Measurements from ENCODE around the gene SEMA3A.

The SEMA3A gene

GRCh38 chr7:84149573-84149972 lies 45.0 kb downstream of the SEMA3A start:
- Histone ChIP-seq H3K9ac (ENCODE audit: low read length) (no peak overlapping the region), H3K4me2 (ENCODE audit: low read depth, low read length, poor library complexity, severe bottlenecking) (no peak overlapping the region), H2AFZ (ENCODE audit: low read depth, low read length, severe bottlenecking) (no peak overlapping the region), H3K9me3 (ENCODE audit: insufficient read depth, low read length) (no peaks in the 10 kb centered on the region), H3K27me3 (ENCODE audit: low read length) (no peaks in the 10 kb centered on the region), H3K4me3 (ENCODE audit: insufficient read depth, low read length, poor library complexity, severe bottlenecking) (no peak overlapping the region), H3K27ac (ENCODE audit: low read depth, low read length) (no peak overlapping the region), H3K9me2 (replicated peaks; ENCODE audit: insufficient read depth, low read length) (no peaks in the 10 kb centered on the region), H4K20me1 (ENCODE audit: low read depth, low read length) (no peaks in the 10 kb centered on the region), H3F3A (ENCODE audit: insufficient read depth) (no peaks in the 10 kb centered on the region), H3K79me2 (ENCODE audit: insufficient read depth, low read length) (no peaks in the 10 kb centered on the region), H3K36me3 (ENCODE audit: low read length) (no peaks in the 10 kb centered on the region)
- TF ChIP-seq EZH2phosphoT487 (conservative IDR thresholded peaks at IDR 0.05; ENCODE audit: low read length) = no peak

- Histone ChIP-seq H3K27ac (ENCODE audit: low read depth, low read length) (no peak overlapping the region), H3K9me3 (ENCODE audit: insufficient read depth, low read length) (no peaks in the 10 kb centered on the region), H3K36me3 (ENCODE audit: low read length) (no peaks in the 10 kb centered on the region), H4K20me1 (ENCODE audit: low read depth, low read length) (no peaks in the 10 kb centered on the region), H3K27me3 (ENCODE audit: low read length) (no peaks in the 10 kb centered on the region), H3K79me2 (ENCODE audit: insufficient read depth, low read length) (no peaks in the 10 kb centered on the region), H2AFZ (ENCODE audit: low read depth, low read length, severe bottlenecking) (no peak overlapping the region), H3K4me3 (ENCODE audit: insufficient read depth, low read length, poor library complexity, severe bottlenecking) (no peak overlapping the region), H3K4me2 (ENCODE audit: low read depth, low read length, poor library complexity, severe bottlenecking) (no peak overlapping the region), H3K9ac (ENCODE audit: low read length) (no peak overlapping the region), H3F3A (ENCODE audit: insufficient read depth) (no peaks in the 10 kb centered on the region), H3K9me2 (replicated peaks; ENCODE audit: insufficient read depth, low read length) (no peaks in the 10 kb centered on the region)
- TF ChIP-seq EZH2phosphoT487 (conservative IDR thresholded peaks at IDR 0.05; ENCODE audit: low read length) (no peak), CTCF (IDR thresholded peaks at IDR 0.05; ENCODE audit: insufficient read depth, low read length, poor library complexity, severe bottlenecking) (no peak)
These were observed 48.7 kb downstream of the SEMA3A start for GRCh38 chr7:84145892-84146291.

- Histone ChIP-seq H3K4me2 (ENCODE audit: low read depth, low read length, poor library complexity, severe bottlenecking) (no peak overlapping the region), H3K36me3 (ENCODE audit: low read length) (no peaks in the 10 kb centered on the region), H3K27me3 (ENCODE audit: low read length) (no peaks in the 10 kb centered on the region), H3K9me3 (ENCODE audit: insufficient read depth, low read length) (no peaks in the 10 kb centered on the region), H3K79me2 (ENCODE audit: insufficient read depth, low read length) (no peaks in the 10 kb centered on the region), H4K20me1 (ENCODE audit: low read depth, low read length) (no peaks in the 10 kb centered on the region), H3K9me2 (replicated peaks; ENCODE audit: insufficient read depth, low read length) (no peaks in the 10 kb centered on the region), H3K4me3 (ENCODE audit: insufficient read depth, low read length, poor library complexity, severe bottlenecking) (no peak overlapping the region), H2AFZ (ENCODE audit: low read depth, low read length, severe bottlenecking) (no peak overlapping the region), H3K27ac (ENCODE audit: low read depth, low read length) (no peak overlapping the region), H3F3A (ENCODE audit: insufficient read depth) (no peaks in the 10 kb centered on the region), H3K9ac (ENCODE audit: low read length) (no peak overlapping the region)
- TF ChIP-seq EZH2phosphoT487 (conservative IDR thresholded peaks at IDR 0.05; ENCODE audit: low read length) = no peak
These were observed 49.7 kb downstream of the SEMA3A start for GRCh38 chr7:84144935-84145334.

GRCh38 chr7:84144480-84144879 lies 50.1 kb downstream of the SEMA3A start:
- H3K9me3 ChIP-seq (ENCODE audit: insufficient read depth, low read length) = no peaks in the 10 kb centered on the region
- H3K27ac ChIP-seq (ENCODE audit: low read depth, low read length) = no peak overlapping the region
- H3K9me2 ChIP-seq (replicated peaks; ENCODE audit: insufficient read depth, low read length) = no peaks in the 10 kb centered on the region
- H3F3A ChIP-seq (ENCODE audit: insufficient read depth) = no peaks in the 10 kb centered on the region
- no peak overlapping the region for H3K9ac ChIP-seq (ENCODE audit: low read length)
- no peak overlapping the region for H2AFZ ChIP-seq (ENCODE audit: low read depth, low read length, severe bottlenecking)
- TF ChIP-seq CTCF (IDR thresholded peaks at IDR 0.05; ENCODE audit: insufficient read depth, low read length, poor library complexity, severe bottlenecking) = no peak
- no peak for TF ChIP-seq EZH2phosphoT487 (conservative IDR thresholded peaks at IDR 0.05; ENCODE audit: low read length)
- no peaks in the 10 kb centered on the region for H3K36me3 ChIP-seq (ENCODE audit: low read length)
- H3K79me2 ChIP-seq (ENCODE audit: insufficient read depth, low read length) = no peaks in the 10 kb centered on the region
- H3K4me2 ChIP-seq (ENCODE audit: low read depth, low read length, poor library complexity, severe bottlenecking) = no peak overlapping the region
- no peaks in the 10 kb centered on the region for H3K27me3 ChIP-seq (ENCODE audit: low read length)
- H4K20me1 ChIP-seq (ENCODE audit: low read depth, low read length) = no peaks in the 10 kb centered on the region
- H3K4me3 ChIP-seq (ENCODE audit: insufficient read depth, low read length, poor library complexity, severe bottlenecking) = no peak overlapping the region

Data from SU-DHL-6 (cell line).